Stimulated activated naive CD8-positive, alpha-beta T cell treated with anti-CD3 and anti-CD28 coated beads, Interleukin-15, Interleukin-2, amounts not matched to agents 100 ng/mL and 50 ng/mL, for 24 hours (primary cell): Measurements from ENCODE around the gene LDB2.

ENCODE experiments used
- H3K27ac Mint-ChIP-seq: one replicate; pipeline ENCODE4 v1.8.0; 2021; ENCODE audit warnings: mild to moderate bottlenecking, mixed read lengths
- H3K27me3 Mint-ChIP-seq: one replicate; pipeline ENCODE4 v1.8.0; 2021; ENCODE audit warnings: mixed read lengths
- H3K36me3 Mint-ChIP-seq: one replicate; pipeline ENCODE4 v1.8.0; 2021; ENCODE audit warnings: low read depth, mixed read lengths
- H3K4me1 Mint-ChIP-seq: one replicate; pipeline ENCODE4 v1.8.0; 2021; ENCODE audit warnings: low read depth, mixed read lengths
- H3K4me3 Mint-ChIP-seq: one replicate; pipeline ENCODE4 v1.8.0; 2021; ENCODE audit warnings: mild to moderate bottlenecking, mixed read lengths
- H3K9me3 Mint-ChIP-seq: one replicate; pipeline ENCODE4 v1.8.0; 2021; ENCODE audit warnings: mixed read lengths

Gene LDB2

GRCh38 chr4:16750882-16751642, 147.4 kb downstream of the LDB2 start:
- no peaks in the 10 kb centered on the region for H3K9me3 Mint-ChIP-seq
- H3K27ac Mint-ChIP-seq: no peak overlapping the region
- no peaks in the 10 kb centered on the region for H3K27me3 Mint-ChIP-seq
- no peaks in the 10 kb centered on the region for H3K4me1 Mint-ChIP-seq
- no peak overlapping the region for H3K4me3 Mint-ChIP-seq
- no peaks in the 10 kb centered on the region for H3K36me3 Mint-ChIP-seq

- Mint-ChIP-seq H3K27ac (no peak overlapping the region), H3K4me1 (no peaks in the 10 kb centered on the region), H3K27me3 (no peaks in the 10 kb centered on the region), H3K9me3 (no peaks in the 10 kb centered on the region), H3K36me3 (no peaks in the 10 kb centered on the region), H3K4me3 (no peak overlapping the region)
Measured at GRCh38 chr4:16750216-16750615, 148.2 kb downstream of the LDB2 start.

- Mint-ChIP-seq H3K4me3 (no peak overlapping the region), H3K4me1 (no peaks in the 10 kb centered on the region), H3K27ac (no peak overlapping the region), H3K36me3 (no peaks in the 10 kb centered on the region), H3K27me3 (no peaks in the 10 kb centered on the region), H3K9me3 (no peaks in the 10 kb centered on the region)
Measured at GRCh38 chr4:16745887-16746286, 152.6 kb downstream of the LDB2 start.

- H3K9me3 Mint-ChIP-seq: no peaks in the 10 kb centered on the region
- no peak overlapping the region for H3K4me3 Mint-ChIP-seq
- H3K27me3 Mint-ChIP-seq: no peaks in the 10 kb centered on the region
- H3K27ac Mint-ChIP-seq: no peak overlapping the region
- H3K4me1 Mint-ChIP-seq: no peaks in the 10 kb centered on the region
- no peaks in the 10 kb centered on the region for H3K36me3 Mint-ChIP-seq
Measured at GRCh38 chr4:16745009-16745635, 153.3 kb downstream of the LDB2 start.

- H3K4me1 Mint-ChIP-seq: no peaks in the 10 kb centered on the region
- H3K4me3 Mint-ChIP-seq: no peak overlapping the region
- no peak overlapping the region for H3K27ac Mint-ChIP-seq
- H3K36me3 Mint-ChIP-seq: no peaks in the 10 kb centered on the region
- no peaks in the 10 kb centered on the region for H3K27me3 Mint-ChIP-seq
- H3K9me3 Mint-ChIP-seq: peaks cover 4% of the 10 kb centered on the region
Measured at GRCh38 chr4:16741287-16741686, 157.2 kb downstream of the LDB2 start.

GRCh38 chr4:16739997-16740624, 158.3 kb downstream of the LDB2 start:
- H3K27ac Mint-ChIP-seq: no peak overlapping the region
- peaks cover 4% of the 10 kb centered on the region for H3K9me3 Mint-ChIP-seq
- no peaks in the 10 kb centered on the region for H3K36me3 Mint-ChIP-seq

GRCh38 chr4:16738558-16738957, 159.9 kb downstream of the LDB2 start:
- Mint-ChIP-seq H3K4me1 (no peaks in the 10 kb centered on the region), H3K9me3 (peaks cover 4% of the 10 kb centered on the region), H3K27ac (no peak overlapping the region), H3K27me3 (no peaks in the 10 kb centered on the region), H3K36me3 (no peaks in the 10 kb centered on the region), H3K4me3 (no peak overlapping the region)

More at GRCh38 chr4:16739997-16740624, 158.3 kb downstream of the LDB2 start:
- Mint-ChIP-seq H3K4me1 (no peaks in the 10 kb centered on the region), H3K4me3 (no peak overlapping the region), H3K27me3 (no peaks in the 10 kb centered on the region)

- Mint-ChIP-seq H3K9me3 (peaks cover 4% of the 10 kb centered on the region), H3K4me1 (no peaks in the 10 kb centered on the region), H3K4me3 (no peak overlapping the region), H3K36me3 (no peaks in the 10 kb centered on the region), H3K27me3 (no peaks in the 10 kb centered on the region), H3K27ac (no peak overlapping the region)
Measured at GRCh38 chr4:16733509-16733908, 164.9 kb downstream of the LDB2 start.

- no peak overlapping the region for H3K4me3 Mint-ChIP-seq
- H3K27ac Mint-ChIP-seq: no peak overlapping the region
- H3K36me3 Mint-ChIP-seq: no peaks in the 10 kb centered on the region
- H3K4me1 Mint-ChIP-seq: no peaks in the 10 kb centered on the region
- H3K9me3 Mint-ChIP-seq: no peaks in the 10 kb centered on the region
- H3K27me3 Mint-ChIP-seq: peaks cover 5% of the 10 kb centered on the region
Measured at GRCh38 chr4:16732741-16733140, 165.7 kb downstream of the LDB2 start.

- no peak overlapping the region for H3K4me3 Mint-ChIP-seq
- no peak overlapping the region for H3K27ac Mint-ChIP-seq
Measured at GRCh38 chr4:16731776-16732380, 166.6 kb downstream of the LDB2 start.

GRCh38 chr4:16730522-16731205, 167.8 kb downstream of the LDB2 start:
- Mint-ChIP-seq H3K27me3 (peaks cover 6% of the 10 kb centered on the region), H3K36me3 (no peaks in the 10 kb centered on the region), H3K9me3 (no peaks in the 10 kb centered on the region), H3K4me3 (no peak overlapping the region), H3K4me1 (no peaks in the 10 kb centered on the region), H3K27ac (no peak overlapping the region)

More at GRCh38 chr4:16731776-16732380, 166.6 kb downstream of the LDB2 start:
- Mint-ChIP-seq H3K9me3 (no peaks in the 10 kb centered on the region), H3K27me3 (peaks cover 6% of the 10 kb centered on the region), H3K36me3 (no peaks in the 10 kb centered on the region), H3K4me1 (no peaks in the 10 kb centered on the region)

- Mint-ChIP-seq H3K9me3 (peaks cover 3% of the 10 kb centered on the region), H3K4me1 (no peaks in the 10 kb centered on the region), H3K27me3 (peaks cover 6% of the 10 kb centered on the region), H3K36me3 (no peaks in the 10 kb centered on the region), H3K4me3 (no peak overlapping the region), H3K27ac (no peak overlapping the region)
Measured at GRCh38 chr4:16729336-16729735, 169.1 kb downstream of the LDB2 start.

- Mint-ChIP-seq H3K4me1 (no peaks in the 10 kb centered on the region), H3K36me3 (no peaks in the 10 kb centered on the region)
Measured at GRCh38 chr4:16728849-16729248, 169.6 kb downstream of the LDB2 start.

GRCh38 chr4:16728111-16728510, 170.3 kb downstream of the LDB2 start:
- Mint-ChIP-seq H3K9me3 (peaks cover 9% of the 10 kb centered on the region), H3K36me3 (no peaks in the 10 kb centered on the region), H3K27ac (no peak overlapping the region), H3K4me1 (no peaks in the 10 kb centered on the region), H3K27me3 (peaks cover 6% of the 10 kb centered on the region), H3K4me3 (no peak overlapping the region)

More at GRCh38 chr4:16728849-16729248, 169.6 kb downstream of the LDB2 start:
- Mint-ChIP-seq H3K4me3 (no peak overlapping the region), H3K27me3 (peaks cover 6% of the 10 kb centered on the region), H3K9me3 (peaks cover 8% of the 10 kb centered on the region), H3K27ac (no peak overlapping the region)
